Fibroblast of lung (primary cell): Measurements from ENCODE around the gene MYL3.

Source experiments
- EZH2 ChIP-seq: IDR thresholded peaks from 2 replicates; pipeline ENCODE4 v1.5.1; 2012; ENCODE audit warnings: low read length, control low read depth, mild to moderate bottlenecking; ENCODE audit errors: missing control alignments
- TF ChIP-seq, protein P1 (sequence below), 2 donors: IDR thresholded peaks in 1 of 2; conservative IDR thresholded peaks in 1 of 2; 1 replicate in 1 of 2; 2 replicates in 1 of 2; pipeline ENCODE4 v1.5.1; 2011 to 2012; ENCODE audit warnings: low read length in 2 of 2, control low read depth in 1 of 2, inconsistent platforms in 1 of 2, low read depth in 1 of 2, mild to moderate bottlenecking in 1 of 2

DNA sequence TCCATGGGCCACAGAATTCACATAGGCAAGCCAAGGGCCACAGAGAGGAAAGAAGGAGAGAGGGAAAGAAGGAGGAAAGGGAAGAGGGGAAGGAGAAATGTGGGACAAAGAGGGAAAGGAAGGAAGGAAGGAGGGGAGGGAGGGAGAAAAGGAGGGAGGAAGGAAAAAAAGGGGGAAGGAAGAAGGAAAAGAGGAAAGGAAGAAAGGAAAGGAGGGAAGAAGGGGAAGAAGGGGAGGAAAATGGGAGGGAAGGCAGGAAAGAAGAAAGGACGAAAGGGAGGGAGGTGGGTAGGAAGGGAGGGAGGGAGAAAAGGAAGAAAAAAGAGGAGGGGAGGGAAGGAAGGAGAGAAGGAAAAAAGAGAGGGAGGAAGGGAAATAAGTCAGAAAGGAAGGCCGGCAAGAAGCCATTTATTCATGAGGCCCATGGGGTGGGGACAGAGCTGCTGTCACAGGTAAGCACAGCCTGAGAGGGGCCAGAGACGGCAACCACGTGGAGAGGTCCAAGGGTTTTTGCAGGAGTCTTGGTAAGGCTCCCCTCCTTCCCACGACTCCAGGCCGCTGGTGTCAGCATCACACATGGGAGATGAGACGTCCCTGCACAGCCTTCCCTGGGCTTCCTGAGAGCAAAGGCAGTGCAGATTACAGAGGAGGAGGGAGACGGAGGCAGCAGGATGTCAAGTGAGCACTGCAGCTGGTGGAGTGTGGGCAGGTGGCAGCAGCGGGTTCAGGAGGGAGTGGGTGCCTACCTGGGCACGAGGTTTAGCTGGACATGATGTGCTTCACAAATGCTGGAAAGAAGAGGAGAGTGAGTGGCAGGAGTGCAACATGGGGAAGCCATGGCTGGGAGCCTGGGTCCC is 5.5 kb downstream of the MYL3 start:
- TF ChIP-seq, protein P1, sequence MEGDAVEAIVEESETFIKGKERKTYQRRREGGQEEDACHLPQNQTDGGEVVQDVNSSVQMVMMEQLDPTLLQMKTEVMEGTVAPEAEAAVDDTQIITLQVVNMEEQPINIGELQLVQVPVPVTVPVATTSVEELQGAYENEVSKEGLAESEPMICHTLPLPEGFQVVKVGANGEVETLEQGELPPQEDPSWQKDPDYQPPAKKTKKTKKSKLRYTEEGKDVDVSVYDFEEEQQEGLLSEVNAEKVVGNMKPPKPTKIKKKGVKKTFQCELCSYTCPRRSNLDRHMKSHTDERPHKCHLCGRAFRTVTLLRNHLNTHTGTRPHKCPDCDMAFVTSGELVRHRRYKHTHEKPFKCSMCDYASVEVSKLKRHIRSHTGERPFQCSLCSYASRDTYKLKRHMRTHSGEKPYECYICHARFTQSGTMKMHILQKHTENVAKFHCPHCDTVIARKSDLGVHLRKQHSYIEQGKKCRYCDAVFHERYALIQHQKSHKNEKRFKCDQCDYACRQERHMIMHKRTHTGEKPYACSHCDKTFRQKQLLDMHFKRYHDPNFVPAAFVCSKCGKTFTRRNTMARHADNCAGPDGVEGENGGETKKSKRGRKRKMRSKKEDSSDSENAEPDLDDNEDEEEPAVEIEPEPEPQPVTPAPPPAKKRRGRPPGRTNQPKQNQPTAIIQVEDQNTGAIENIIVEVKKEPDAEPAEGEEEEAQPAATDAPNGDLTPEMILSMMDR (conservative IDR thresholded peaks at IDR 0.05 in 1 of 2, IDR thresholded peaks at IDR 0.05 in 1 of 2; ENCODE audit: low read depth in 1 of 2, low read length in 2 of 2), result no peak
- TF ChIP-seq EZH2, result no peak
